ELF-1 (cell line): ENCODE results near the gene ALKBH6.
"Not testable (repeated sequence)": the region's sequence is repeated elsewhere in the genome, so short reads cannot be mapped to it uniquely, and the experiment has no call there.

Experiments
- DNase-seq: peaks from one replicate; pipeline ENCODE4 v3.0.0-alpha.2; 2016; ENCODE audit warnings: low read depth, low spot score

Gene ALKBH6

DNA sequence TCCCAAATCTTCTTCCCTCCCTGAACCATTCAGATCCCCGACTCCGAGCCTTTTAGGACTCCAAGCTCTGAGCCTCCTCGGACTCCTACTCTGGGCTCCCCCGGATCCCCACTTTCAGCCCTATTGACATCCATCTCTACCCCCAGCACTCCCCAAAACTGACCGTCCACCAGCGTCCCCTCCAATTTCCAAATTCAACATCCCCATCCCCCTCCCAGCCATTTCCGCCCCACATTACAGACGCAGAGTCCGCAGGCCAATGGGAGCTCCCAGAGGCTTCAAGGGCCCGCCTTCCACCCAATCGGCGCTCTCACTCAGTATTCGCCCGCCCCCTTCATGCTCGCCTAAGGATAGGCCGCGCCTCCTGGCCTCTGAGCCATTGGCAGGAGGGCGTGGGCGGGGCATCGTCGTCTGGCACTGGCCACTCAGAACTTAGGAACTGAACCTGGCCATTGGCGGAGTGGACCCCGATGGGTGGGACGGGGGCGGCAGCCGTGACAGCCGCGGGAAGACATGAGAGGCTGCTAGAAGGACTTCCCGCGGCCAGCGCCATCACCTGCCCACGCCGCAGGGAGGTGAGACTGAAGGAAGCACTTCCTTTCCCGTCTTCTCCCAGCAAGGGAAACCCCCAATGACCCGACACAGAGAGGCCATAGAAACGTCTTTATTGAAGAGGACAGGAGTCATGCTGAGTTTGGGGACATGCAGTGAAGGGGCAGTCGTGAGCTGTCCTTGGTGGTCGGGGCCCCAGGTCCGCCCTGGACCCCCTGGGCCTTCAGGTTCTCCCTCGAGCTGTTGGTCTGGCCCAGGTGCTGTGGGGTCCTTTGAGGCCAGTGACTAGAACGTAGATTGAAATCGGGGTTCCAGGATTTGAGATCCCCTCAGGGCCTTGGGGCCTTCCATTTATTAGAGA lies at the start of gene ALKBH6:
Gene ALKBH6, minus strand, starts transcription at position 202 of the 913 bp plus-strand sequence. CDS start 816 bp downstream, outside the sequence.
- DNase-seq: peak; percentile 99

DNA sequence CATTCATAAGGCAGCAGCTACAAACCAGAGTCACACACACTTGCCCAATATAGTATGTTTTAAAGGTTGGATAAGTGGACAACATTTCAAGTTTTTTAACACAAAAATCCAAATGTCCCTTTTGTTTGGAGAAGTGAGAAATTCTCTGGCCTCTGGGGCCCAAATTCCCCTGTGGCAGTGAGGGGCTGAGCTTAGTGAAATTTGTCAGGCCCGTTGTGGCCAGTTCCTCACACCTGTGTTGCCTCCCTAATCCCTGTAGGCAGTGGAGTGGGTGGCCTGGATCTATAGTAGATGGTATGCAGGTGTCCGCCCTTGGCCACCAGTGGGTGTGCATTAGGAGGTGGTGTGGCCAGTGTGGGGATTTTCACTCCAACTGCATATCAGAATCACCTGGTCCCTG lies 47.4 kb upstream of the ALKBH6 start:
- no peak for DNase-seq

DNA sequence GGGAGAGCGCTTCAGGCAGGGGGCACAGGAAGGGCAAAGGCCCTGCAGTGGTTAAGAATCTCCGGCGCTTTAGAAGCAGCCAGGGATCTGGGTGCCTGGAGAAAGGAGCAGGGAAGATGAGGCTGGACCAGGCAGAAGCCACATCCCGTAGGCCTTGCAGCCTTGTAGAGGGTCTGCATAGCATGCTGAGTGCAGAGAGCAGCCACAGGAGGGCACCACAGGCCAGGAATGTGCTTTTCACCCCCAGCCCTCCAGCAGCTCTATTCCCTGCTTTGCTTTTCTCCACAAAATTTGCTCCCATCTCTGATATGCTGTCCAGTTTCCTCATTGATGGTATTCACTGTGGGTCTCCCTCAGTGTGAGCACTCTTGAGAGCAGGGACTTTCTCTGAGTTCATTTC lies 46.4 kb upstream of the ALKBH6 start:
- peak; percentile 60 for DNase-seq

DNA sequence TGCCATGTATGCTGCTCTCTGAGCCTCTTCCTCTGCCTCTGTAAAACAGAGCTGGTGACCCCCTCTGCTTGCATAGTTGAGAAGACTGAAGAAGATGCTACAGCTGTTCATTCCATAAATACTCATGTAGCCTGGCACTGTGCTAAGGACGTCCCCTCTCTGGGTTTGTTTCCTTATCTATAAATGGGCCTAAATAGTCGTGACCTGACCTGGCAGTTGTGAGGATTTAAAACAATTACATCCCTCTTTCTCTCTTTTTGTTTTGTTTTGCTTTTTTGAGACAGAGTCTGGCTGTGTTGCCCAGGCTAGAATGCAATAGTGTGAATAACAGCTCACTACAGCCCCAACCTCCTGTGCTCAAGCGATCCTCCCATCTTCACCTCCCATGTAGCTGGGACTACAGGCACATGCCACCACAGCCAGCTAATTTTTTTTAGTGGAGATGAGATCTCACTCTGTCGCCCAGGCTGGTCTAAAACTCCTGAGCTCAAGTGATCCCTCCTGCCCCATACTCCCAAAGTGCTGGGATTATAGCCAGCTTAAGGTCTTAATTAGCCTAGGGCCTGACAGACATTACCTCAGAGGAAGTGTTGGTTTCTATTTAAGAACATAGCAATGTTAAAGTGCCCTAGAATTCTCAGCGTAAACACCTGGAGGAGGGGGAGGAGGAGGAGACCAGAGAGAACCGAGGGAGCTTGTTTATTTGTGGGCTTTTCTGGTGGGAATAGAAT lies 45.3 kb upstream of the ALKBH6 start:
- no peak for DNase-seq

DNA sequence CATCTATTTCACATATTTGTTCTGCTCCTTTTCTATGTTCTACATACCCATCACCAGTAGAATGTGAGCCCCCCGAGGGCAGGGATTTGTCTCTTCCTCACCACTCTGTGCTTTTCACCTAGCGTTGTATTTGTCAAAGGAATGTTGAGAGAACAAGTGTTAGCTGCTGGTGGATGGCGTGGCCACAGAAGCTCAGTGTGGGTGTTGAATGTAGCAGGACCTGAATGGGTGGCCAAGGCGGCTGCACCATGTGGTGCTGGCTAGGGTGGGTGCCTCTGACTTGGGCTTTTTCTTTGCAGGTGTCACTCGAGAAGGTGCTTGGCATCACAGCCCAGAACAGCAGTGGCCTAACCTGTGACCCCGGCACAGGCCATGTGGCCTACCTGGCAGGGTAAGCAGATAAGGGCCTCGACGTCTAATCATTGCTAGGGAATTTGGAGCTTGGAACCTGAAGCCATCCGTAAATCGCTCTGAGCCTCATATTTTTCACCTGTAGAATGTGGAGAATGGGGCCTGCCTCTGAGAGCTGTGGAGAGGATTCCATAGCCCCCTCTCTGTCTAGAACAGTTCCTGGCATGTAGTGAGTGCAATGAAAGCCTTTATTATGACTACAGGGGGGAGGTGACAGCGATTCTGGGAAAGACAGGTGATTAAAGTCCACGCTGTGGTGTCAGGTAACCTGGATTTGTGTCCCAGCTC lies 44.6 kb upstream of the ALKBH6 start:
- no peak for DNase-seq

DNA sequence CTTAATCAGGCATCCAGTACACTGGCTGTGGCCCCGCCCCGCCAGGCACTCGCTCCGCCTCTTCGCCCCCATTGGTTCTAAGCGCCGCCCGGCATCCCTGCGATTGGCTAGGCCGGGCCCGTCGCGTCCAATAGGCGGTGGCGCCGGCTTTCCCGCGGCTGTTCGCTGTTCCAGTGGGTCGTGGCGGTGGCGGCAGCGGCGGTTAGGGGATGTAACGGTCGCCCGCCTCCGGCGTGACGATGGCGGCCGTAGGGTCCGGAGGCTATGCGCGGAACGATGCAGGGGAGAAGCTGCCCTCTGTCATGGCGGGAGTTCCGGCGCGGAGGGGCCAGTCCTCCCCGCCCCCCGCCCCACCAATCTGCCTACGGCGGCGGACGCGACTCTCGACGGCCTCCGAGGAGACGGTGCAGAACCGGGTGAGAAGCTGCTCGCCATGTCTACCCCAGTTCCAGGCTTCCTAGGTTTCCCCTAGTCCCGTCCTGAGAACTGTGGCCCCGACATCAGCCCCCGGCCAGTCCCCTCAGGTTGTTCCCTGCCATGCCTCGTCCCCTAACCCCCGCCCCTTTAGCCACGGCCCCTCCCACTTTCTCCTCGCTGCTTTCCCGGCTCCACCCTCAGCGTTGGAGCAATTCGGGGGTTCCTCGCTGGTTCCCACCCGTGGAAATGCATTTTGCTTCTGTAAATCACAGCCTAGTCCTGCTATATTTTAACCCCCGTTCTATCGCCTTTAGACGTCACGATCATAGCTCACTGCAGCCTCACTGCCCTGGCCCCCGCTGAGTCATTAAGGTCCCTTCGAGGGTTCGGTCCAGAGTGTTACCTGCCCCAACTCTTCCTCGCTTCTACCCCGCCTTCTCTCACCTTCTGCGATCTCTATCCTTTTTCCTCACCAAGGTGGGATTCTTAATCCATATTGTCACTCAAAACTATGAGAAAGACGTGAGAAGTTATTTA lies 41.0 kb upstream of the ALKBH6 start, which contains the start of gene WDR62:
Gene WDR62, plus strand, starts transcription at position 165 of the 954 bp plus-strand sequence. Its CDS starts 75 bp downstream, at position 240.
- peak; percentile 97 for DNase-seq

DNA sequence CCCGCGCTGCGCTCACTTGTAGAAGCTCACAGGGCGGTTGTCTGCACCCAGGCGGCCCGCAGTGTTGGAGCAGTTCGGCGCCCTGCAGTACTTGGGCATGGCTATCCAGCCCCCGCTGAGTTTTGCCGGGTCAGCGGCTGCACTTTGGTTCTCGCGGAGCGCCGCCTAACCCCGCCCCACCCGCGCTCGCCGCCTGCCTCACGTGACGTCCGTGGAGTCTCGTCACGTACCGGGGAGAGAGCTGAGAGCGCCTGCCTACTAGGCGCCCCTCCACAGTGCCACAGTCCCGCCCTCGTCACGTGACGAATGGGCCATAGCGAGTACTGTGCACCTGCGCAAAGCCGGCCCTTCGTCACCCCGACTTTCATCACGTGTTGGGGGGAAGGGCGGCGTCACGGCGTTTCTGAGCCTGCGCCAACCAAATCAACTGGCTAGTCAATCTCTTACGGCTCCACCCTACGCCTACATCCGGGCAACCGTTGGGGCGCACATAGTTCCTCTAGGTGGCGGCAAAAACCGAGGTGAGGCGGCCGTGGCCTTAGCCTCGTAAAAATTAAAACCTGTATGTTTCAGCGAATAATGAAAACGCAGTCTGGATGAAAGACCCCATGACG lies 40.2 kb upstream of the ALKBH6 start, which contains the start of gene THAP8:
Gene THAP8, minus strand, starts transcription at position 167 of the 614 bp plus-strand sequence. Its CDS starts 68 bp downstream, at position 99.
- DNase-seq: peak; percentile 99

DNA sequence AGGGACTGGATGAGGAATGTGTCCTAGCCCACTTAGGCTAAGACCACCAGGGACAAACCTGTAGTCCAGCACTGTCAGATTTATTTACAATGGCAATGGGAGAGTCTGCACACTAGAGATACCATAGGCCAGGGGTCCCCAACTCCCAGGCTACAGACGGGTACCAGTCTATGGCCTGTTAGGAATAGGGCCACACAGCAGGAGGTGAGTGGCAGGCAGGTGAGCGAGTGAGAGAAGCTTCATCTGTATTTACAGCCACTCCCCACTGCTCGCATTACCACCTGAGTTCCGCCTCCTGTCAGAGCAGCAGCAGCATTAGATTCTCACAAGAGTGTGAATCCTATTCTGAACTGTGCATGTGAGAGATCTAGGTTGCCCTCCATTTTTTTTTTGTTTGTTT lies 37.6 kb upstream of the ALKBH6 start:
- DNase-seq: peak; percentile 39

DNA sequence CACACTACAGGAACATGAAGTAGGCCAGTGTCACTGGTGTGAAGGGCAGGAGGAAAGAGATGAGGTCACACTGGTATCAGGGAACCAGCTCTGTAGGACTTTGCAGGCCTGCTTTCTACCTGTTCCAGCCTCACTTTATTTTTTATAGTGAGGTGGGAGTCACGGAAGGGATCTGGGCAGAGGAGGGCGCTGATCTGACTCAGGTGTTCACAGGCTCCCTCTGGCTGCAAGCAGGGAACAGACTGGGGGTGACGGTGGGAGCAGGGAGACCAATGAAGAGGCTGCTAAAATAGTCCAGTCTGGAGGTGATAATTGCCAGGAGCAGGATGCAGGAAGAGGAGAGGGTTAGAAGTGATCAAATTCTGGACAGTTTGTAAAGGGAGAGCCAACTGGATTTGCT lies 37.2 kb upstream of the ALKBH6 start:
- peak; percentile 72 for DNase-seq

DNA sequence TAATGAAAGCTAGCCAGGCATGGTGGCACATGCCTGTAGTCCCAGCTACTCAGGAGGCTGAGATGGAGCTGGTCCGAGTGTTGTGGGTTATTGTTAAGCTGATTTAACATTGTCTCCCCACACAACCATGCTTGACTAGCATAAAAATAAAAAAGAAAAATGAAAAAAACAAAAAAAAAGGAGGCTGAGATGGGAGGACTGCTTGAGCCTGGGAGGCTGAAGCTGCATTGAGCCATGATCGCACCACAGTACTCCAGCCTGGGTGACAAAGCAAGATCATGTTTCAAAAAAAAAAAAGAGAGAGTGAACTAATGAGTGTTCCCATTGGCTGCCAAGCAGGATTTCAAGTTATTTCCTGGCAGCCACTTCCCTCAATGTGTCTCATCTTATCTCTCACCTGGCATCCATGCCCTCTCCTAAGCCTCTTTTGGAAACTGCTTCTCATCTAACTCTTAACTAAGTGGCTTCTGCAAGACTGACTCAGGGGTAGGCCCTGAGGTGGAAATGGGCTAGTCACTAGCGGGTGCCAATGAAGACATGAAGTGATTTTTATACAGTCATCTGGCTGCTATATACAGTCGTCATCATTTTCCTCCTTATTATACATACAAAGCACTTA lies 35.2 kb upstream of the ALKBH6 start:
- DNase-seq: no peak

DNA sequence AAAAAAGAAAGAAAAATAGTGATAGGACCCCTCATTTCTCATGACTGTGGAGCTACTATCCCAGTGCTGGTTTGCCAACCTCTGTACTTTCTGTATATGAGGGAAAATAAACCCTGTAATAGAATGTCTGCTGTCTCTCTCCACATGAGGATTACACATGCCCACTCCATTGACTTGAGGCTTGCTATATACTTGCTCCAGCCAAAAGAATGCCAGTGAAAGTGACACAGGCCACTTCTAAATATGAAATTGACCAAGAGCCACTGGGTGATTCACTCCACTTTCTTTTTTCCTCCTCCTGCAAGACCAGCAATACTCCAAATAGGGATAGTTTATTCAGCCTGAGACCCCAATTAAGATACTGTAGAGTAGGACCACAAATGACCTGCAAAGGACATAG lies 33.8 kb upstream of the ALKBH6 start:
- no peak for DNase-seq

DNA sequence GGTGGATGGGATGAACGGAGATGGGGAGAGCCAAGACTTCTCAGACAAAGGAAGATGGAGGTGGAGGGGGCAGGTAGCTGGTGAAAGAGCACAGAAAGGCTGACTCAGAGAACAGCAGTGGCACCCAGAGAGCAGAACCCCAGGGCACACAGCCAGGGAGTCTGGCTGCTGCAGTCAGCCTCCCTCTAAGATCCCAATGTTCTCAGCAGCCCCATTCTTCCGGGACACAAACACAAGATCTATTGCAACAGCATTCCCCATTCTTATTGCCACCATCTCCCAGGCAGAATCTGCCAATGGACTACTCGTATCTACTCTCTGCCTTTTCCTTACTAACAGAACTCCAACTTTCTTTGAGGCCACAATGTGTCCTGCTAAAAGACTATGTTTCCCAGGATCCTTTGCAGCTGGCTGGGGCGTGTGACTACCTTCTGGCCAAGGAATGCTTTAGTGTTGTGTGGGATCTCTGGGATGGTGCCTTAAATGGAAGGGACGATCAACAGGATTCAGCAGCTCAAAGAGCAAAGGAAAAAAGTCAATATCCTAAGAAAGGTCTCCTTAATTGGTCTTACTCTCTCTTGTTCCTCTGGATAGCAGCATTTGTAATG lies 32.5 kb upstream of the ALKBH6 start:
- DNase-seq: no peak

DNA sequence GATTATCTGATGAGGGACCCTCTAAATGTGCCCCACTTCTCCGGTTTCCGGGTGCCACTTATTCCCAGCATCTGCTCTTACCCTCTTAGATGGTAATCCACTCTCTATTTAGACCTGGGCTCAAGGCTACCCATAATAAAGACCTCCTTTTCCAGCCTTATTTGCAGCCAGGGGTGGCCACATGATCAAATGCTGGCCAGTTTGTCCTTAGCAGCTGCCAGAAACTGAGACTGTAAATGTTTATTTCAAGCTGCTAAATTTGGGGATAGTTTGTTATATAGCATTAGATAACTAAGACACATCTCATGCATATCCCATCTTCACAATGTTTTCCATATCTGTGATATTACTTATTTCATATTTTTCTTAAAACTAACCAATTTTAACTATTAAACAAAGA lies 29.9 kb upstream of the ALKBH6 start:
- DNase-seq: no peak

DNA sequence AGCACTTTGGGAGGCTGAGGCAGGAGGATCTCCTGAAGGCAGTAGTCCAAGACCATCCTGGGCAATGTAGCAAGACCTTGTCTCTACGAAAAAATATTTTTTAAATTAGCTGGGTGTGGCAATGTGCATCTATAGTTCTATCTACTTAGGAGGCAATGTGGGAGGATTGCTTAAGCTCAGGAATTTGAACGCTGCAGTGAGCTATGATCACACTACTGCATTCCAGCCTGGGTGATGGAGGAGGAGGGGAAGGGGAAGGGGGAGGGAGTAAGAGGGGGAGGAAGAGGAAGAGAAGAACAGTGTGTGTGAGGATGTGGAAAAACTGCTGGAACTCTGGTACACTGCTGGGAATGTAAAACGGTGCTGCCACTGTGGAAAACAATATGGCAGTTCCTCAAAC lies 27.8 kb upstream of the ALKBH6 start:
- peak; percentile 24 for DNase-seq

DNA sequence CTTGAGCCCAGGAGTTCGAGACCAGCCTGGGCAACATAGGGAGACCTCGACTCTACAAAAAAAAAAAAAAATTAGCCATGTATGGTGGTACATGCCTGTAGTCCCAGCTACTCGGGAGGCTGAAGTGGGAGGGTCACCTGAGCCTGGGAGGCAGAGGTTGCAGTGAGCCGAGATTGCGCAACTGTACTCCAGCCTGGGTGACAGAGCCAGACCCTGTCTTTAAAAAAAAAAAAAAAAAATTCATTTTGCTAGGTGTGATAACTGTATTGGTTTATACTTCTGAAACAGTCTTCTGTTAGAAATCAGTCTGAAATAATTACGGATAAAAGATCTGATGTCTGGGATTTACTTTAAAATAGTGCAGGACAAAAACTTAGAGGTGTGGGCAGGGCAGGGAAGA lies 27.1 kb upstream of the ALKBH6 start:
- not testable (repeated sequence) for DNase-seq

DNA sequence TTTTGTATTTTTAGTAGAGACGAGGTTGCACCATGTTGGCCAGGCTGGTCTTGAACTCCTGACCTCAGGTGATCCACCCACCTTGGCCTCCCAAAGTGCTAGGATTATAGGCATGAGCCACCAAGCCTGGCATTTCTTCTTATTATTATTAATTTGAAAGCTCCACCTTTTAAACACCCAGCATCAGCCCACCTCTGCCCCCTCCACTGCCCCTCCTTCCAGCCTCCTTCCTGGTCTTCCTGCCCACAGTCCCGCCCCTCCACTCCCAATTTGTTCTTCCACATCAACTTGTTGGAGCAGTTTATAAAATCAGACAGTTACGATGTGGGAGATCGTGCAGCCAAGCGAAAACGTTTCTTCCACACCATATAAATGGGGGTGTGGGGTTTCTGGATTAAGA lies 26.5 kb upstream of the ALKBH6 start:
- DNase-seq: no peak

DNA sequence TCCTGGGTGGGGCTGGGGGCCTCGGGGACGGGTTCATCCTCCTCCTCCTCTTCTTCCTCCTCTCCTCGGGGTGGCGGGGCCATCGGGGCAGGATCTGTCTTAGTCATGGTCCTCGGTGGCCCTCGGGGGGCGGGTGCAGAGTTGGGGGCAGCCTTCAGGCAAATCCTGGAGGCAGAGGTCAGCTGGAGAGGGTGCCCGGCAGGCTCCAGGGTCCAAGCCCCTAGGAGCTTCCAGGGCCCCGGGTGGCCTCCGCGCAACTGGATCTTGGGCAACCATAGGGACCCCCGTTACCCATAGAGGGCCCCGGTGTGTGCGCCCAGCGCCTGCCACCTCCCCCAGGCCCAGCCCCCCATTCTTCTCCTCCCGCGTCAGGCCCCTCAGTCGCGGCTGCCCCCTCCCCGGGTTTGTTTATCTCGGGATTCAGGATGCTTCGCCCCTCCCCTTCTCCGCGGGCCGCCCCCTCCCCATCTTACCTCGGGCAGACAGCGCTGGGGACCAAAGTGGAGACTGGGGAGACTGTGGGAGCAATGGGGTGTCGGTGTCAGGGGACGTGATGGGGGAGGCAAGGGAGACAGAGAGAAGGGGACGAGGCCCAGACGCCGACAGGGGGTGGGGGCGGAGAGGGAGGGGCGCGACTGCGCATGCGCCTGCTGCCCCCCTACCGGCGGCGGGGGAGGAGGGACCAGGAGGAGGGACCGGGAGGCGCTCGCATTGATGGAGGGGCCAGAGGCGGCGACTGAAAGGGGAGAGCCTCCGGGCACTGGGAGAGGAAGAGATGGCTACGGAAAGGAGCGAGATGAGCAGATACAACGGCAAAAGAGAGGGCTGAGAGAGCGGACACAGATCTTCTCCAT lies 18.5 kb upstream of the ALKBH6 start, which contains the start of gene CLIP3:
Gene CLIP3, minus strand, starts transcription at position 623 of the 854 bp plus-strand sequence. Its CDS starts 516 bp downstream, at position 107.
- DNase-seq: peak; percentile 69

DNA sequence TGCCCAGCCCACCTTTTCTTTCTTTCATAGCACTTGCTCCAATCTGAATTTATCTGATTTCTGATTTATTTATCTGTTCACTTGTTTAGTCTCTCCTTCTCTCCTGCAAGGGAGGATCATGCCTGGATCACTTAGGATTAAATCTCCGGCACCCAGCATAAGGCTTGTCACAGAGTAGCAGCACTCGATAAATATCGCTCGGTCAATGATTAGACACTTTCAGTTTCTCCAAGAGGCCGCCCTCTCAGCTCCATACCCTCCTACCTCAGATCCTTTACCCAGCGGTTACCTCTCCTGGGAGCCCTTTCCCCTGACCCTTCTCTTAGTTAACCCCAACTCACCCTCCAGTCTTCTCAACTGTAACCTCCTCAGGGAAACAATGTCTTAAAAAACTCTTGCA lies 17.3 kb upstream of the ALKBH6 start:
- no peak for DNase-seq
